Lung microvascular endothelial cell (primary cell): ENCODE measurements around the gene GSTO2. TPM values are rescaled to one million over a fixed set of nuclear protein-coding genes. Genes with fewer than 3 reads are reported as not detected.
"Not testable (repeated sequence)": the region's sequence is repeated elsewhere in the genome, so short reads cannot be mapped to it uniquely, and the experiment has no call there.

ENCODE experiments used
- DNase-seq, 2 donors: peaks; one replicate each; pipeline versions ENCODE4 v3.0.0 to v3.0.0-alpha.2; 2010; ENCODE audit warnings: low read depth in 2 of 2
- total RNA-seq: library from RNA; depleted of rRNA; stranded (reverse); fragments of >200 nt; gene quantifications from 2 replicates; pipeline ENCODE4 v1.2.1, GENCODE V29; 2014

Gene GSTO2
- total RNA-seq: 0.65 and 0.99 TPM in 2 replicates

GRCh38 chr10:104268713-104269645 lies at the start of gene GSTO2:
TSS of gene GSTO2 (plus strand) at chr10:104269184. CDS start at chr10:104274916, 5,732 bp downstream.
- DNase-seq: peak; percentile 99

- DNase-seq: no peak
Observed at GRCh38 chr10:104220522-104220921, 48.5 kb upstream of the GSTO2 start.

GRCh38 chr10:104223304-104223703 lies 45.7 kb upstream of the GSTO2 start:
- DNase-seq: no peak

GRCh38 chr10:104230490-104230889 lies 38.5 kb upstream of the GSTO2 start:
- DNase-seq: peak in 1 of 2 donors; percentile 29

- peak; percentile 96 to 97 for DNase-seq
Observed at GRCh38 chr10:104231784-104232612, 37.0 kb upstream of the GSTO2 start, which contains the start of gene CFAP43. TSS of gene CFAP43 (minus strand) at chr10:104232364. CDS start at chr10:104232246, 118 bp downstream.

GRCh38 chr10:104232613-104233102 lies 36.3 kb upstream of the GSTO2 start:
- no peak for DNase-seq

- no peak for DNase-seq
Observed at GRCh38 chr10:104233817-104234216, 35.2 kb upstream of the GSTO2 start.

GRCh38 chr10:104234934-104235333 lies 34.0 kb upstream of the GSTO2 start:
- DNase-seq: no peak

GRCh38 chr10:104235801-104236200 lies 33.2 kb upstream of the GSTO2 start:
- DNase-seq: no peak

GRCh38 chr10:104240078-104240477 lies 28.9 kb upstream of the GSTO2 start:
- no peak for DNase-seq

GRCh38 chr10:104242545-104242944 lies 26.4 kb upstream of the GSTO2 start:
- no peak for DNase-seq

- not testable (repeated sequence) for DNase-seq
Observed at GRCh38 chr10:104243009-104243408, 26.0 kb upstream of the GSTO2 start.

- DNase-seq: no peak
Observed at GRCh38 chr10:104243512-104243911, 25.5 kb upstream of the GSTO2 start.

GRCh38 chr10:104245066-104245632 lies 23.8 kb upstream of the GSTO2 start:
- no peak for DNase-seq

GRCh38 chr10:104246976-104247375 lies 22.0 kb upstream of the GSTO2 start:
- DNase-seq: peak in 1 of 2 donors; percentile 78

- DNase-seq: peak in 1 of 2 donors; percentile 8
Observed at GRCh38 chr10:104247513-104248146, 21.4 kb upstream of the GSTO2 start.

GRCh38 chr10:104248931-104249330 lies 20.1 kb upstream of the GSTO2 start:
- DNase-seq: not testable (repeated sequence)

- DNase-seq: no peak
Observed at GRCh38 chr10:104250371-104250770, 18.6 kb upstream of the GSTO2 start.

GRCh38 chr10:104251443-104251842 lies 17.5 kb upstream of the GSTO2 start:
- DNase-seq: no peak

- DNase-seq: no peak
Observed at GRCh38 chr10:104252368-104252767, 16.6 kb upstream of the GSTO2 start.

- no peak for DNase-seq
Observed at GRCh38 chr10:104253106-104253505, 15.9 kb upstream of the GSTO2 start.
